IMR-90 (cell line): ENCODE data around the gene AKAP13. TPM values are rescaled to one million over a fixed set of nuclear protein-coding genes. Genes with fewer than 3 reads are reported as not detected.

ENCODE experiments used
- ATAC-seq: fragments of 200-7000 bp; cut with Tn5 transposase; 2 replicates; pipeline ENCODE4 v1.9.1; 2020; ENCODE audit warnings: low read depth, mild to moderate bottlenecking, moderate library complexity
- BruUV-seq: library from RNA; stranded (reverse); fragments of 400-500 nt; replicated peaks from 2 replicates; lab custom pipeline; 2021; lab: Mats Ljungman, UMichigan
- CTCF ChIA-PET: fragments of 300-600 bp; formaldehyde crosslinking; extraction: SDS; loops from one replicate; lab custom pipeline; 2021; ENCODE audit warnings: antibody characterized with exemption; lab: Yijun Ruan, JAX
- POLR2A ChIA-PET: fragments of 300-600 bp; sonication (Branson Sonifier 250); formaldehyde crosslinking; loops from one replicate; lab custom pipeline; 2022; ENCODE audit warnings: antibody characterized with exemption; ENCODE audit not compliant: unreplicated experiment; lab: Charles Lee
- DNase-seq: peaks from one replicate; pipeline ENCODE4 v3.0.0; 2013
- H2AFZ ChIP-seq: replicated peaks from 2 replicates; pipeline ENCODE3; 2013; ENCODE audit warnings: low read length, mild to moderate bottlenecking; ENCODE audit not compliant: poor library complexity
- H2AK5ac ChIP-seq: 2 replicates; pipeline ENCODE4 v1.6.1; 2013; ENCODE audit warnings: low read depth, low read length, inconsistent platforms
- H2AK9ac ChIP-seq: replicated peaks from 2 replicates; pipeline ENCODE3; 2013; ENCODE audit warnings: mild to moderate bottlenecking, low read depth, low read length, moderate library complexity; ENCODE audit not compliant: poor library complexity
- H2BK120ac ChIP-seq: 2 replicates; pipeline ENCODE4 v1.6.1; 2013; ENCODE audit warnings: low read depth, low read length, inconsistent platforms
- H2BK15ac ChIP-seq: 3 replicates; pipeline ENCODE4 v1.6.1; 2013; ENCODE audit warnings: low read depth, low read length, inconsistent platforms
- H2BK20ac ChIP-seq: 2 replicates; pipeline ENCODE4 v1.6.1; 2013; ENCODE audit warnings: low read depth, mild to moderate bottlenecking, inconsistent platforms, low read length, moderate library complexity
- H2BK5ac ChIP-seq: 2 replicates; pipeline ENCODE4 v1.6.1; 2013; ENCODE audit warnings: mild to moderate bottlenecking, low read depth, low read length, inconsistent platforms; ENCODE audit not compliant: poor library complexity, severe bottlenecking
- H3K14ac ChIP-seq: replicated peaks from 2 replicates; pipeline ENCODE4 v1.6.1; 2013; ENCODE audit warnings: low read depth, low read length, inconsistent platforms
- H3K18ac ChIP-seq: 2 replicates; pipeline ENCODE4 v1.6.1; 2013; ENCODE audit warnings: low read depth, low read length, control low read depth
- H3K23ac ChIP-seq: 2 replicates; pipeline ENCODE4 v1.6.1; 2013; ENCODE audit warnings: low read depth, low read length, inconsistent platforms
- H3K27ac ChIP-seq: 2 replicates; pipeline ENCODE4 v1.5.1; 2013; ENCODE audit warnings: mild to moderate bottlenecking, control low read depth, low read length; ENCODE audit not compliant: insufficient read depth
- H3K27me3 ChIP-seq: 2 replicates; pipeline ENCODE4 v1.6.1; 2013; ENCODE audit warnings: low read length; ENCODE audit not compliant: control insufficient read depth, insufficient read depth
- H3K36me3 ChIP-seq: 2 replicates; pipeline ENCODE4 v1.6.1; 2013; ENCODE audit warnings: low read length, mixed read lengths; ENCODE audit not compliant: control insufficient read depth, insufficient read depth
- H3K4ac ChIP-seq: 2 replicates; pipeline ENCODE4 v1.6.1; 2013; ENCODE audit warnings: low read depth, low read length, inconsistent platforms
- H3K4me1 ChIP-seq: 2 replicates; pipeline ENCODE4 v1.6.1; 2013; ENCODE audit warnings: low read length, mixed read lengths; ENCODE audit not compliant: control insufficient read depth, insufficient read depth
- H3K4me2 ChIP-seq: 2 replicates; pipeline ENCODE4 v1.6.1; 2013; ENCODE audit warnings: low read depth, mild to moderate bottlenecking, control low read depth, low read length, moderate library complexity
- H3K4me3 ChIP-seq: 2 replicates; pipeline ENCODE4 v1.5.1; 2013; ENCODE audit warnings: low read depth, mild to moderate bottlenecking, control low read depth, low read length, moderate library complexity; ENCODE audit not compliant: insufficient read depth
- H3K56ac ChIP-seq: 2 replicates; pipeline ENCODE4 v1.6.1; 2013; ENCODE audit warnings: low read length, inconsistent platforms; ENCODE audit not compliant: insufficient read depth; ENCODE audit errors: extremely low read depth
- H3K79me1 ChIP-seq, 2 experiments: 2 replicates each; pipeline ENCODE4 v1.6.1; 2013; ENCODE audit warnings: low read length in 2 of 2, inconsistent platforms in 1 of 2, low read depth in 1 of 2
- H3K9ac ChIP-seq: 2 replicates; pipeline ENCODE4 v1.6.1; 2013; ENCODE audit warnings: low read depth, low read length, control low read depth
- H3K9me1 ChIP-seq: 2 replicates; pipeline ENCODE4 v1.6.1; 2013; ENCODE audit warnings: low read length, inconsistent platforms; ENCODE audit not compliant: insufficient read depth
- H3K9me3 ChIP-seq: 2 replicates; pipeline ENCODE4 v1.6.1; 2013; ENCODE audit warnings: low read length; ENCODE audit not compliant: control insufficient read depth, insufficient read depth
- H4K20me1 ChIP-seq: 2 replicates; pipeline ENCODE4 v1.6.1; 2013; ENCODE audit warnings: low read length, inconsistent platforms; ENCODE audit not compliant: insufficient read depth
- H4K5ac ChIP-seq: 2 replicates; pipeline ENCODE4 v1.6.1; 2013; ENCODE audit warnings: mild to moderate bottlenecking, low read depth, low read length, control low read depth
- H4K8ac ChIP-seq, 2 experiments: 2 replicates each; pipeline ENCODE4 v1.6.1; 2013; ENCODE audit warnings: low read depth in 2 of 2, low read length in 2 of 2, control low read depth in 1 of 2, inconsistent platforms in 1 of 2
- H4K91ac ChIP-seq: 2 replicates; pipeline ENCODE4 v1.6.1; 2013; ENCODE audit warnings: low read depth, low read length, inconsistent platforms; ENCODE audit not compliant: insufficient read depth
- BHLHE40 ChIP-seq: fragments of 150-350 bp; IDR thresholded peaks from 2 replicates; pipeline ENCODE4 v1.6.1; 2016; ENCODE audit warnings: mild to moderate bottlenecking, low read depth, low read length
- CHD1 ChIP-seq: IDR thresholded peaks from 2 replicates; pipeline ENCODE4 v1.6.1; 2012; ENCODE audit warnings: low read depth, low read length, improper control_type of control experiment
- FOS ChIP-seq: fragments of 150-350 bp; IDR thresholded peaks from 2 replicates; pipeline ENCODE4 v1.6.1; 2016; ENCODE audit warnings: low read depth, low read length
- MAFK ChIP-seq: IDR thresholded peaks from 2 replicates; pipeline ENCODE4 v1.6.1; 2012; ENCODE audit warnings: low read depth, low read length, improper control_type of control experiment
- MAZ ChIP-seq: IDR thresholded peaks from 2 replicates; pipeline ENCODE4 v1.6.1; 2012; ENCODE audit warnings: low read depth, mild to moderate bottlenecking, low read length, improper control_type of control experiment, moderate library complexity, borderline replicate concordance
- NFE2L2 ChIP-seq: fragments of 150-350 bp; IDR thresholded peaks from 2 replicates; pipeline ENCODE4 v1.6.1; 2016; ENCODE audit warnings: low read depth, mild to moderate bottlenecking, low read length
- WGBS, 2 experiments: methylation state at CpG; one replicate each; pipeline versions ENCODE4 v1.1.5 to v1.1.7; 2013; ENCODE audit warnings: missing lambda C conversion rate in 2 of 2; ENCODE audit not compliant: insufficient read length in 1 of 2; ENCODE audit errors: extremely low coverage in 2 of 2; 5-methylcytosine and 5-hydroxymethylcytosine counted together
- dilution Hi-C: fragments of 300-500 bp; cut with HindIII; formaldehyde crosslinking; loops from one replicate; pipeline ENCODE4 v1.14.3; 2018; ENCODE audit warnings: low sequenced_read_pairs; ENCODE audit not compliant: unreplicated experiment
- in situ Hi-C: fragments of 300-500 bp; cut with MboI; formaldehyde crosslinking; loops from 3 replicates; pipeline ENCODE4 v1.14.3; 2019; ENCODE audit warnings: low sequenced_read_pairs, inconsistent platforms, mixed read lengths
- intact Hi-C: fragments of 100-400 bp; cut with micrococcal nuclease; formaldehyde crosslinking; loops from 2 replicates; pipeline ENCODE4 v1.10.0; 2022
- polyA plus RNA-seq, 3 experiments: library from polyadenylated mRNA; depleted of rRNA; stranded (reverse); fragments of >200 nt; gene quantifications; 2 replicates each; pipeline ENCODE4 v1.2.3, GENCODE V29; 2012; ENCODE audit warnings: low replicate concordance in 1 of 3
- total RNA-seq: library from RNA; depleted of rRNA; stranded (reverse); fragments of >200 nt; gene quantifications from 2 replicates; pipeline ENCODE4 v1.2.3, GENCODE V29; 2012

AKAP13 gene
- total and polyA plus RNA-seq, 2 of the 4 experiments (the other 2 are of a cell fraction), result 10.4 to 46.4 TPM

DNA sequence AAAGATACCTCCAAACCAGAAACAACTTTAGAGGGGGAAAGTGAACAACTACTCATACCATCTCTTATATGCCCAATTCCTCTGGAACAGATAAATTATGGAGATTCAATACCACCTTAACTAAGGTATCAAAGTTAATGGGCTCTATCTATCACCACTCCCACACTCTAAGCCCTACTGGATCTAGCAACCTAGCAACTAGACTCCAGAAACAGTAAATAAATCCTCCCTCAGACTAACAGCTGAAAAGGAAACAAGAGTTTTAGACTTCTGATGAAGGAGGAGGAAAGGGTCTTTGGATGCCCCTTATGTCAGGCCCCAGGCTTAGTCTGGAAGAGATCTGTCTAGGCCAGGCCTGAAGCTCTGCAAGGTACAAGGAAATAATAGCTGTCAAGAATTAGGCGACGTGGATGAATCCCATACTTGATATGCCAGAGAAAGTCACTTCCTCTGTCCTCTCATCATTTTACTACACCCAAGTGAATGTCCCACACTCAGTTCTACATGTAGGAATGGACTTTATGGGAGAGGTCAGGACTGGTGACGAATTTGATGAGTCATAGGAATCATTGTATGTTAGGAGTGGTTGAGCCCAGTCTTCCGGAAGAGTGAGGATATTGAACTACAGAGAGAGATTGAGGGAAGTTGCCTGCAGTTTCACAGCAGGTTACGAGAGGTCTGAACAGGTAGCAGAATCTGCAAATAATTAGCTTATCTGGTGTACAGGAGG lies 113.8 kb downstream of the AKAP13 start:
- Histone ChIP-seq H4K5ac (no peak overlapping the region), H2AK5ac (peak overlapping the region; percentile 11; the same call in 1 of the 2 replicates), H2BK20ac (peak overlapping the region; percentile 57; the same call in 1 of the 2 replicates), H3K56ac (no peak overlapping the region), H3K9me1 (peaks cover 15% of the 10 kb centered on the region), H2BK15ac (0 out of 3 replicates have a peak overlapping the region, but pooled peaks have one; percentile 37), H2BK5ac (peak overlapping the region; percentile 79), H4K91ac (no peak overlapping the region; the same call in 1 of the 2 replicates), H3K14ac (peak overlapping the region; percentile 1; the same call in 1 of the 2 replicates), H4K8ac (peak overlapping the region in 1 of 2 experiments; percentile 62; a peak in 1 of 4 replicates), H3K23ac (no peak overlapping the region), H3K4me2 (peak overlapping the region; percentile 57; the same call in 1 of the 2 replicates), H3K4me3 (no peak overlapping the region), H3K79me1 (peaks cover 39 to 84% of the 10 kb centered on the region in 2 experiments), H4K20me1 (peaks cover 15% of the 10 kb centered on the region), H3K9ac (no peak overlapping the region), H3K36me3 (no peaks in the 10 kb centered on the region), H3K9me3 (no peaks in the 10 kb centered on the region), H3K4ac (peak overlapping the region; percentile 8; the same call in 1 of the 2 replicates), H3K27ac (no peak overlapping the region; the same call in 1 of the 2 replicates), H2BK120ac (peak overlapping the region; percentile 20; the same call in 1 of the 2 replicates), H3K4me1 (peaks cover 4% of the 10 kb centered on the region; the same call in 1 of the 2 replicates), H2AK9ac (no peak overlapping the region), H3K27me3 (no peaks in the 10 kb centered on the region), H3K18ac (no peak overlapping the region), H2AFZ (no peak overlapping the region)
- peak; percentile 93 for TF ChIP-seq NFE2L2
- peak; percentile 67 for TF ChIP-seq MAFK
- no peak for TF ChIP-seq MAZ
- TF ChIP-seq FOS, result peak; percentile 98
- peak; percentile 52; the same call in 1 of the 2 replicates for TF ChIP-seq BHLHE40
- TF ChIP-seq CHD1, result no peak
- ATAC-seq (peak; percentile 96), DNase-seq (peak; percentile 95)
- ChIA-PET POLR2A (no interaction called here), CTCF (interaction anchor here (0.6 to 1.9 kb wide), 2 partner anchors 10 to 193 kb away, joined by 3 to 10 read pairs; no protein-coding TSS in a partner anchor)
- BruUV-seq, result no TSS peak
- in situ Hi-C loops (no loop called here), intact Hi-C loops (no loop called here), dilution Hi-C loops (no loop called here)
- WGBS, 2 experiments, result 61% methylated on average over 2 of the region's 5 CpGs; no CpG with 5 or more reads in 1 of the 2 experiments
